GM19463 (cell line): ENCODE measurements around the gene SLC35E3.
"Not testable (repeated sequence)": the region's sequence is repeated elsewhere in the genome, so short reads cannot be mapped to it uniquely, and the experiment has no call there.

Source experiments
- ATAC-seq: cut with Tn5 transposase; IDR thresholded peaks from one replicate; pipeline ENCODE4 v1.9.1; 2021; ENCODE audit warnings: mild to moderate bottlenecking, moderate library complexity; ENCODE audit not compliant: unreplicated experiment

SLC35E3 gene

DNA sequence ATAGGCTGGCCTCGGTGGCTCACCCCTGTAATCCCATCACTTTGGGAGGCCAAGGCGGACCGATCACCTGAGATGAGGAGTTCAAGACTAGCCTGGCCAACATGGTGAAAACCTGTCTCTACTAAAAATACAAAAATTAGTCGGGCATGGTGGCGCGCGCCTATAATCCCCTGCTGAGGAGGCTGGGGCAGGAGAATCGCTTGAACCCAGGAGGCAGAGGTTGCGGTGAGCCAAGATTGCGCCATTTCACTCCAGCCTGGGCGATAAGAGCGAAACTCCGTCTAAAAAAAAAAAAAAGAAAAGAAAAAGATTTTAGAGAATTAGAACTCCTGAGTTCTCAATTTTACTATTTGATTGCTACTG lies 64.0 kb downstream of the SLC35E3 start:
- ATAC-seq: not testable (repeated sequence)

DNA sequence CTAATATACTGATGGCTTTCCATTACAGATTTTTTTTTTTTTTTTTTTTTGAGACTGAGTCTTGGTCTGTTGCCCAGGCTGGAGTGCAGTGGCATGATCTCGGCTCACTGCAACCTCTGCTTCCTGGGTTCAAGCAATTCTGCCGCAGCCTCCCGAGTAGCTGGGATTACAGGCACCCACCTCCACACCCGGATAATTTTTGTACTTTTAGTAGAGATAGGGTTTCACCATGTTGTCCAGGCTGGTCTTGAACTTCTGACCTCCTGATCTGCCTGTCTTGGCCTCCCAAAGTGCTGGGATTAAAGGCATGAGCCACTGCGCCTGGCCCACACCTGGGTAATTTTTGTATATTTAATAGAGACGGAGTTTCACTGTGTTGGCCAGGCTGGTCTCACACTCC lies 65.6 kb downstream of the SLC35E3 start:
- ATAC-seq: not testable (repeated sequence)

DNA sequence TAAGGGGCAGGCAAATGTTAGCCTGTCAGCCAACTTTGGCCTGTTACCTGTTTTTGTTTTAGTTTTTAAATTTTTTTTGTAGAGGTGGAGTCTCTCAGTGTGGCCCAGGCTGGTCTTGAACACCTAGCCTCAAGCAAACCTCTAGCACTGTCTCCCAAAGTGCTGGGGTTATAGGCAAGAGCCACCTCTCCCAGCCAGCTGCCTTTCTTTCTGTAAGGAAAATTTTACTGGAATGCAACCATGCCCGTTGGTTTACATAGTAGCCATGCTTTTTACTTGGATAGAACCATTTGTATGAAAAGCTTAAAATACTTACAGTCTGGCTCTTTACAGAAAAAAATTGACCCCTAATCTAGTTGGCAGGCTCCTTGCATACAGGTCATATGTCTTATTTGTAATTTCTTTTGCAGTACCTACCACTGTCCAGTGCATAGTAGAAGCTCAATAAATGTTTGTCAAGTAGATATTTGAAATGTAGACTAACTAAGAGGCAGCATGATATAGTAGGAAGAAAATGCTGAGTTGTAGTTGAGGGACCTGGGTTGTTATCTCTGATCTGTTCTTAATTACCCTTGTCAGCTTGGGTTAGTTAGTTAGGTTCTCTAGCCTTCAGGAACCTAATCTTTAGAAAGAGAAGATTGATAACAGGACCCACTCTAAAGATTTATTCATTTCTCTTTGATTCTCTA lies 66.7 kb downstream of the SLC35E3 start:
- no peak for ATAC-seq

DNA sequence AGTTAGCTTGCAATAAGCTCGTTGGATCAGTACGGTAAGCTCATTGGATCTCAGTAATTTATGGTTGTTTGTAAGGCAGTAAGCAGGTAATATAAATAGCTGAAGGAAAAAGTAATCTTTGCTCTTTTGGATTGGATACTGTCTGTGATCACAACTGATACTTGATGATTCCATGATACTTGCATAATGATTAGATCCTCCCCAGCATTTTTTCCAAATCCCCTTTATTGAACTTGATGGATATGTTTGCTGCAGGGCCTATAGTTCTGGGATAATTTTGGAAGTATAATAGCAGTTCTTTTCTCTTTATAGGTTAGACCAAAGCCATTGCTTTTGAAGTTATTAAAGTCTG lies 67.2 kb downstream of the SLC35E3 start:
- ATAC-seq: no peak

DNA sequence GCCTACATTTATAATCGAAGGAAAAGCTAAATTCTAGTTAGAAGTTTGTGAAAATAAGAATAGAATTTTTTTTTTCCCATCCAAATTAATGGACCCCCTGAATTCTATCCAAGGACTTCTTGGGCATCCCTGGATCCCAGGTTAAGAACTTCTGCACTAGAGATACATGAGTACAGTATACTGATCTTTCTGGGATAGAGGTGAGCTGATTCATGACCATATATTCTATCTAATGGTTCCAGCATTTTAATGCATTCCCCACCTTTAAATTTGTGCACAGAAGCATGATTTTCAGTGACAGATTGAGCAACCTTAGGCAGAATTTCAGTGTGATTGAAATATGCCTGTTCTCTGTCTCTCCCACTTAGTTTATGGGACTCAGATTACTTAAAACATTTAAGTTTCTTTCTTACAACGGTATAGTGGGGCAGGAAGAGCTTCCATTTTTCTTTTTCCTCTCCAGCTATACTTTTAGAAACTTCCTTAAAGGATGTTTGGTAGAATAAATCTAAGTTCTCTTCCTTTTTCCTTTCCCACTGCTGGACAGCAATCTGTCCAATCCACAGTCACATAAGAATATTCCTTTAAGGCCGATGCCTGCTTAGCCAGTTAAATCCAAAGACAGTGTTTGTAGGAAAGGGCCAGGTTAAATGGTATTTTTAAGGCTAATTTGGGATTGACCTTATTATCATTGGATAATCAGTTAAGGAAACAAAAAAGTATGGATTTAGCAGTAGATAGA lies 68.7 kb downstream of the SLC35E3 start:
- no peak for ATAC-seq

DNA sequence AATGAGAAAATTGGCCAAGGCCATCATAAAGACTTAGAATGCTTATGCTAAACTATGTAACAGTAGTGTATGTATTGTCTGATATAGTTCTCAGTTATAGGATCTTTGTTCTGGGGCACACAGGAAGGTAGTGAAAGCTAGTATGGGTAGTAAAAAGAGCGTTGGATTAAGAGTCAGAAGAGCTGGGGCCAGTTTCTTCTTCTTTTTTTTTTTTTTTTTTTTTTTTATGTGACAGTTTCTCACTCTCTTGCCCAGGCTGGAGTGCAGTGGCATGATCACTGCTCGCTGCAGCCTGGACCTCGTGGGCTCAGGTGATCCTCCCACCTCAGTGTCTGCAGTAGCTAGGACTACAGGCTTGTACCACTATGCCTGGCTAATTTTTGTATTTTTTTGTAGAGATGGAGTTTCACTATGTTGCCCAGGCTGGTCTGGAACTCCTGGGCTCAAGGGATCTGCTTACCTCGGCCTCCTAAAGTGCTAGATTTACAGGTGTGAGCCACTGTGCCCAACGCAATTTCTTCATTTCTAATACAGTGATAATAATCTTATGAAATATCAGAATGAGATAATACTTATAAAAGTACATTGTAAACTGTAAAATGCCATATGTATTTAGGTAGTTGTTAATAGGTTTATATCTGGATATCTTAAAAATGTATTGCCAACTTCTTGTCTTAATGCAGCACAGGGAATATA lies 69.4 kb downstream of the SLC35E3 start:
- no peak for ATAC-seq

DNA sequence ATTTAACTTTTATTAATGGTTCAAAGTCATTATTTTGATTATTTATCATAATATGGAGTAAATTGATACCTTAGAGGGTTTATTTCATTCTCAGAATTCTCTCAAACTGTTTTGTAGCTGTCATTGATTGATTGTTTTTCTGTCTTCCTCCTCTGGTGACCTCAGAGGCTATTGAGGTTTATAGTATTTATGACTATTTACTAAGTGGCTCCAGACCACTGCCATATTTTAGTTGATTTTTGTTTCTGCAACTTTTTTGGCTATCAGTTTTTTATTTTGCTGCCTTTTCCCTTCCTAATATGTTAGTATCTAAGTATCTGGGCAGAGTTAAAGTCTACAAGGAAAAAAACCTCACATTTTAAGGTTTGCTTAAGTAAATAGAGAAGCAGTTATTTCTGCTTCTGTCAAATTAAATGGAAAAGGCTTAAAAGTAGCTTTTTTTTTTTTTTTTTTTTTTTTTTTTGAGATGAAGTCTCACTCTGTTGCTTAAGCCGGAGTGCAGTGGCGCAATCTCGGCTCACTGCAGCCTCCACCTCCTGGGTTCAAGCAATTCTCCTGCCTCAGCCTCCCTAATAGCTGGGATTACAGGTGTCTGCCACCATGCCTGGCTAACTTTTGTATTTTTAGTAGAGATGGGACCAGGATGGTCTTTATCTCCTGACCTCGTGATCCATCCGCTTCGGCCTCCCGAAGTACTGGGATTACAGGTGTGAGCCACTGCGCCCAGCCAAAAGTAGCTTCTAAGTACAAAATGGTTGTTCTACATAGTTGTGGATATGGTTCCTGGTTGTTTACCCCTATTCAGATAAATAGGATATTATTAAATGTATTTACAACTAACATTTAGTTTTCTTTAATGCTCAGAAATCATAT lies 70.2 kb downstream of the SLC35E3 start:
- no peak for ATAC-seq

DNA sequence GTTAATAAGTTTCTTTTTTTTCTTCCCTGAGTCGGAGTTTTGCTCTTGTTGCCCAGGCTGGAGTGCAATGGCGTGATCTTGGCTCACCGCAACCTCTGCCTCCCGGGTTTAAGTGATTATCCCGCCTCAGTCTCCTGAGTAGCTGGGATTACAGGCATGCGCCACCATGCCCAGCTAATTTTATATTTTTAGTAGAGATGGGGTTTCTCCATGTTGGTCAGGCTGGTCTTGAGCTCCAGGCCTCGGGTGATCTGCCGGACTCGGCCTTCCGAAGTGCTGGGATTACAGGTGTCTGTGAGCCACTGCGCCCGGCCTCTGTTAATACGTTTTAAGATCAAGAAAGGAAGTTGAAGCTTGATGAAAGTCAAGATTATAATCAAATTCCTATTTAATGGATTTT lies 73.5 kb downstream of the SLC35E3 start:
- not testable (repeated sequence) for ATAC-seq

DNA sequence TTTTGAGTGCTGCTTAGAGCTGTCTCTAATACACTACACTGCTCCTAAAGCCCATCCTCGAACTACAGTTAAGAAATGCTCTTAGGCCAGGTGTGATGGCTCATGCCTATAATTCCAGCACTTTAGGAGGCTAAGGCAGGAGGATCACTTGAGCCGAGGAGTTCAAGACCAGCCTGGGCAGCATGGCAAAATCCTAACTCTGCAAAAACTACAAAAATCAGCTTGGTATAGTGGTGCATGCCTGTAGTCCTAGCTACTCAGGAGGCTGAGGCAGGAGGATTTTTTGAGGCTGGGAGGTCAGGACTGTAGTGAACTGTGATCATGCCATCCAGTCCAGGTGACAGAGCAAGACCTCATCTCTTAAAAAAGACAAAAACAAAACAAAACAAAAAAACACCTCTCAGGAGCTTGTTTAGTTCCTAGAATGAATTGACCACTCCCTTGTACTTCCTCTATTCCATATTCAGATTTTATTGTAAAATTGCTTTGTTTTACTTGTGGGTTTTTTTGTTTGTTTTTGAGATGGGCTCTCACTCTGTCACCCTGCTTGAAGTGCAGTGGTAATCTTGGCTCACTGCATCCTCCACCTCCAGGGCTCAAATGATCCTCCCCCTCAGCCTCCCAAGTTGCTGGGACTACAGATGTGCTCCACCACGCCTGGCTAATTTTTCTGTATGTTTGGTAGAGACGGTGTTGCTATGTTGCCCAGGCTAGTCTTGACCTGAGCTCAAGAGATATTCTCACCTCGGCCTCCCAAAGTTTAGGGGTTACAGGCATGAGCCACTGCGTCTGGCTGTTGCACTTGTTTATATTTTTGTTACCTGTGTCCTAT lies 75.6 kb downstream of the SLC35E3 start:
- ATAC-seq: no peak

DNA sequence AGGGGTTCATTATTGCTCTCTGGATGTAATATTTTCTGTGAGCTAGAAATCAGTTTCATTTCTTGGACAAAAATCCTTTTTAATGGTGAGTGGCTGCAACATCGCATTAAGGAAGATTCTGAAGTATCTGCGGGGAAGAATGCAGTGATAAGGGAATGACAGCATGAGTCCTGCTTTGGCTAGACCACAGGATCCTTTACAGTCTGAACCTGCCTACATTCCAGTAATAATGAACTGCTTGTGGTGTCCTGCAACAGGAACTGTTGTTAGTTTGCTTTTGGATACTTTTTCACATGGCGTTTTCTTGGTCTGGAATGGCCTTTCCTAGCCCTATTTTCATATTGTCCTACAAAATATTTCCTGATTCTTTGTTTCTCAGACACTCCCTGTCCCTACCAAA lies 77.7 kb downstream of the SLC35E3 start:
- ATAC-seq: no peak

DNA sequence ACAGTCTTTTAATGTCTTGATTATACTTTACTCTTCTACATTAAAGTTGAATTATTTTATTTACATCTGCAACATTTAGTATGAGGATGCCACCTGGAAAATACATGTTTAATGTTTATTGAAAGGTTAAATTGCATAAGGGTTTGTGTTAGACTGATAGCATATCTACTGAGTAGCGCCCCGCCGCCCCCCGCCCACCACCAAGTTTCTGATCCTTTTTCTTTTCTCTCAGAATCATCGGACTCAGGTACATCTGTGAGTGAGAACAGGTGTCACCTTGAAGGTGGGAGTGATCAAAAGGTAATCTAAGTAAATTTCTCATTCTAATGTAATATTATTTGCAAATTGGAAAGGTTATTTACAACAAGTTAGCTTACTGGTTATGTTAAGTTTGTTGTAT lies 78.2 kb downstream of the SLC35E3 start:
- ATAC-seq: no peak

DNA sequence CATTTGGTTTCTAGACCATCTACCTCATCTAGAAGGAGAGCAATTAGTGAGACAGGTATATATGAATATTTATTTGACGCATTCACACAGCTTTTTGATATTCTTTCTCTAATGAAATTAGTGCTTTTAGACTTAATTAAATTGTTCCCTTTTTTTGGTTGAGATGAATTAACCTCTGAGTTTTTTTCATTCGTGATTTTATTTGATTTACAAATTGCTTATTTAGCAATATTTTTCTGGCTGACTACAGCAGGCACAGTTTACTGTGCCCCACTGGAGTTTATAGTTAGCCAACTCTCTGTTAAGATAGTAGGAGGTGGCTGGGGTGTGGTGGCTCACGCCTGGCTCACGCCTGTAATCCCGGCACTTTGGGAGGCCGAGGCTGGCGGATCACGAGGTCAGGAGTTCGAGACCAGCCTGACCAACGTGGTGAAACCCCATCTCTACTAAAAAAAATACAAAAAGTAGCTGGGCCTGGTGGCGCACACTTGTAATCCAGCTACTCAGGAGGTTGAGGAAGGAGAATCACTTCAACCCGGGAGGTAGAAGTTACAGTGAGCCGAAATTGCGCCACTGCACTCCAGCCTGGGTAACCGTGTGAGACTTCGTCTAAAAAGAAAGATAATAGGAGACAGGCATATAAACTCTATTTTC lies 78.7 kb downstream of the SLC35E3 start:
- ATAC-seq: no peak

DNA sequence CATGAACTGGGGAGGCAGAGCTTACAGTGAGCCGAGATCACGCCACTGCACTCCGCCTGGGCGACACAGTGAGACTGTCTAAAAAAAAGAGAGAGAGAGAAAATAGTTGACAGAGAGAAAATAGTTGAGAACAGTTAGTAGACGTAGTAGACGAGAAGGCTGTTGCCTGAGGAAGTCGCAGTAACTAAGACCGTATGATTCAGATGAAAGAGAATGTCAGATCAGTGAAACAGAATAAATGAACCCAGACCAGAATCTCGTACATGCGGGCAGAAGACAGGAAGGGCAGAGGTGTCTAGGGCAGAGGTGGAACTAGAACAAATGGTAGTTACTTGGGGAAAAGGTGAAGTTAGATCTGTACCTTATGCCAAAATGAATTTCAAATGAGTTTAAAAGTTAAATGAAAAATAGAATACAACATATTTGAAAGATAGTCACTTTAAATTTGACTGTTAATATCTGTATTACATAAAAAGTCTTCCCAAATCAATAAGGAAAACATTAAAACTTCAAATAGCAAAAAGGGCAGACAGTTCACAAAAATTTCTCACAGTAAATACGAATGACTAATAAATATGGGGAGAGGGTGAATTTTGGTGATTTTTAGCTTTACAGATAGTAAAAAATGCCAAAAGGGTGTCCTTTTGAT lies 79.7 kb downstream of the SLC35E3 start:
- no peak for ATAC-seq

DNA sequence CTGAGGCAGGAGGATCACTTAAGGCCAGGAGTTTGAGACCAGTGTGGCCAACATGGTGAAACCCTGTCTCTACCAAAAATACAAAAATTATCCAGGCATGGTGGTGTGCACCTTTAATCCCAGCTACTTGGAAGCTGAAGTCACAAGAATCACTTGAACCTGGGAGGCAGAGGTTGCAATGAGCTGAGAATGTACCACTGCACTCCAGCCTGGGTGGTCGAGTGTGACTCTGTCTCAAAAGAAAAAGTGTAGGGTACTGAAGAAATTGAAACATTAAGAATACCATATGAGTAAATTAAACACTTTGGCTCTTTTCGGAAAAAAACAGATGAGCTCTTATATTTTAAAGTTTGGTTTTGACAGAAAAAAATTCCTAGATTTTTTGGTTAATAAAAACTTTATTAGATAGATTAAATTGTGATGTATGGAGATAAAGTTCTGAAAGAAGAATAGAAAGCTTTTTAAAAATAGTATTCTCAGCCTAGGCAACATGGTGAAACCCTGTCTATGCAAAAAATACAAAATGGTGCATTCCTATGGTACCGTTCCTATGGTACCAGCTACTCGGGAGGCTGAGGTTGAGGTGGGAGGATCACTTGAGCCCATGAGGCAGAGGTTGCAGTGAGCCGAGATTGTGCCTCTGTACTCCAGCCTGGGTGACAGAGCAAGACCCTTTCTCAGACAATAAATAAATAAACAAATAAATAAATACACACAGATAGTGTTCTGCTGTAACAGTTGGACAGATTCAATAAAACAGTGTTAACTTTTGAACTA lies 82.1 kb downstream of the SLC35E3 start:
- no peak for ATAC-seq

DNA sequence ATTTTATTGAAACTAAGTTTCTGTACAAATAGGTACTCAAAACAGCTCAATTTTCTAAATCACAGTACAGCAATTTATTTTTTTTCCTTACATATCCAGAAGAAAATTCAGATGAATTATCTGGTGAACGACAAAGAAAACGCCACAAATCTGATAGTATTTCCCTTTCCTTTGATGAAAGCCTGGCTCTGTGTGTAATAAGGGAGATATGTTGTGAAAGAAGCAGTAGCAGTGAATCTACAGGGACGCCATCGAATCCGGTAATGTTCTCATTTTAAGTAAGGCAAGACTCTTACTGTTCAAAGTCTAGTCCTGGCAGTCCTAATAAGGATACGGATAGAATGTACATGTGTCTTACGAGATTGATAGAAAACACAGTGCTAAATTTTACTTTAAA lies 82.7 kb downstream of the SLC35E3 start:
- no peak for ATAC-seq
